Measurements from ENCODE around the gene CACHD1.

DNA sequence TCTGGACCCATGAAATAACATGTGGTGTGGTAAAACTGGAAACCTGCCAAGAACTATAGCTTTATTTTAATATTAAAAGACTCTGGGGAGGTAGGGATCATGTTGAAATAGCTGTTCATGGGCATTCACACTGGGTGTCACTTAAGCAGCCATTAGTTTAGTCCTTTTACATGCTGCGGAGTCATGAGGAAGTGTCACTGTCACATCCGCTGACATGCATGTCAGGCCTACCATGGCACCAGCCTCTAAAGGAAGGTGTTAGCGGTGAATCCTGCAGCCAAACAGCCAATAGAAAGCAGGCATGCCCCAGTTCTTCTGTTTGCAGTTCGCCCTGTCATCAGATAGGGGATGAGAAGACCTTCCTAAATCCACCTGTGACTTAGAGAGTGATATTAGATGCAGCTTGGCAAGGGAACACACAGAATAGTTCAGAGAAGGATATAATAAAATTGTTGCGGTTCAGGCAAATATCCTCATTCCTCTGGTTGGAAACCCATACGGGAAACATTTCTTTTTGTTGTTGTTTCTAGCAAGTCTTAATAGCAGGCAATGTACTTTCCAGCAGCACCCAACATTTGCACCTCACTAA is 100.4 kb downstream of the CACHD1 start:
- TF ChIP-seq EZH2phosphoT487 (IDR thresholded peaks at IDR 0.05; ENCODE audit: borderline replicate concordance, low read depth, low read length): no peak
- TF ChIP-seq CTCF (conservative IDR thresholded peaks at IDR 0.05; ENCODE audit: low read length): no peak
